ENCODE measurements around the gene SAA2.
"Not testable (repeated sequence)": the region's sequence is repeated elsewhere in the genome, so short reads cannot be mapped to it uniquely, and the experiment has no call there.

SAA2 gene

GRCh38 chr11:18282626-18283025 is 34.2 kb upstream of the SAA2 start:
- TF ChIP-seq, protein P1, sequence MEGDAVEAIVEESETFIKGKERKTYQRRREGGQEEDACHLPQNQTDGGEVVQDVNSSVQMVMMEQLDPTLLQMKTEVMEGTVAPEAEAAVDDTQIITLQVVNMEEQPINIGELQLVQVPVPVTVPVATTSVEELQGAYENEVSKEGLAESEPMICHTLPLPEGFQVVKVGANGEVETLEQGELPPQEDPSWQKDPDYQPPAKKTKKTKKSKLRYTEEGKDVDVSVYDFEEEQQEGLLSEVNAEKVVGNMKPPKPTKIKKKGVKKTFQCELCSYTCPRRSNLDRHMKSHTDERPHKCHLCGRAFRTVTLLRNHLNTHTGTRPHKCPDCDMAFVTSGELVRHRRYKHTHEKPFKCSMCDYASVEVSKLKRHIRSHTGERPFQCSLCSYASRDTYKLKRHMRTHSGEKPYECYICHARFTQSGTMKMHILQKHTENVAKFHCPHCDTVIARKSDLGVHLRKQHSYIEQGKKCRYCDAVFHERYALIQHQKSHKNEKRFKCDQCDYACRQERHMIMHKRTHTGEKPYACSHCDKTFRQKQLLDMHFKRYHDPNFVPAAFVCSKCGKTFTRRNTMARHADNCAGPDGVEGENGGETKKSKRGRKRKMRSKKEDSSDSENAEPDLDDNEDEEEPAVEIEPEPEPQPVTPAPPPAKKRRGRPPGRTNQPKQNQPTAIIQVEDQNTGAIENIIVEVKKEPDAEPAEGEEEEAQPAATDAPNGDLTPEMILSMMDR (IDR thresholded peaks at IDR 0.05; ENCODE audit: poor library complexity, severe bottlenecking): no peak
- no peak overlapping the region for H3K27ac ChIP-seq (ENCODE audit: poor library complexity, severe bottlenecking)
- no peaks in the 10 kb centered on the region for H3K27me3 ChIP-seq (ENCODE audit: insufficient read depth, poor library complexity, severe bottlenecking)
- DNase-seq (ENCODE audit: low spot score) (no peak), ATAC-seq (ENCODE audit: low read depth) (no peak)
- H3K4me3 ChIP-seq (ENCODE audit: severe bottlenecking): no peak overlapping the region
- no peaks in the 10 kb centered on the region for H3K4me1 ChIP-seq (ENCODE audit: insufficient read depth, poor library complexity, severe bottlenecking)
- peaks cover 75% of the 10 kb centered on the region for H3K36me3 ChIP-seq (ENCODE audit: low read depth)
- H3K9me3 ChIP-seq (ENCODE audit: severe bottlenecking): no peaks in the 10 kb centered on the region

DNA sequence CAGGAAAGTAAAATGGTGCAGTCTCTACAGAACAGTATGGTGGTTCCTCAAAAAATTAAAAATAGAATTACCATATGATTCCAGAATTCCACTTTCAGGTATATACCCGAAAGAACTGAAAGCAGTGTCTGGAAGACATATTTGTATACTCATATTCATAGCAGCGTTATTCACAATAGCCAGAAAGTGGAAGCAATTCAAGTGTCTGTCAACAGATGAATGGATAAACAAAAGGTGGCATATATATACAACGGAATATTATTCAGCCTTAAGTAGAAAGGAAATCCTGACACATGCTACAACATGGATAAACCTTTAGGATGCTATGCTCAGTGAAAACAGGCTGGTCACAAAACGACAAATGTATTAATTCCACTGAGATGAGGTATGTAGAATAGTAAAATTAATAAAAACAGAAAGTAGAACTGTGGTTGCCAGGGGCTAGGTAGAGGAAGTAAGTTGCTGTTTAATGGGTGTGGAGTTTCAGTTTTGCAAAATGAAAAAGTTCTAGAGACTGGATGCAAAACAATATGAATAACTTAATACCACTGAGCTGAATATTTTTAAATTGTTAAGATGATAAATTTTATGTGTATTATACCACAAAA is 32.1 kb upstream of the SAA2 start:
- Histone ChIP-seq H3K4me3 (ENCODE audit: severe bottlenecking) (no peak overlapping the region), H3K36me3 (ENCODE audit: low read depth) (peaks cover 54% of the 10 kb centered on the region), H3K27ac (ENCODE audit: poor library complexity, severe bottlenecking) (no peak overlapping the region), H3K27me3 (ENCODE audit: insufficient read depth, poor library complexity, severe bottlenecking) (no peaks in the 10 kb centered on the region), H3K4me1 (ENCODE audit: insufficient read depth, poor library complexity, severe bottlenecking) (no peaks in the 10 kb centered on the region), H3K9me3 (ENCODE audit: severe bottlenecking) (no peaks in the 10 kb centered on the region)
- TF ChIP-seq, protein P1 (IDR thresholded peaks at IDR 0.05; ENCODE audit: poor library complexity, severe bottlenecking): no peak
- DNase-seq (ENCODE audit: low spot score) (no peak), ATAC-seq (ENCODE audit: low read depth) (no peak)

DNA sequence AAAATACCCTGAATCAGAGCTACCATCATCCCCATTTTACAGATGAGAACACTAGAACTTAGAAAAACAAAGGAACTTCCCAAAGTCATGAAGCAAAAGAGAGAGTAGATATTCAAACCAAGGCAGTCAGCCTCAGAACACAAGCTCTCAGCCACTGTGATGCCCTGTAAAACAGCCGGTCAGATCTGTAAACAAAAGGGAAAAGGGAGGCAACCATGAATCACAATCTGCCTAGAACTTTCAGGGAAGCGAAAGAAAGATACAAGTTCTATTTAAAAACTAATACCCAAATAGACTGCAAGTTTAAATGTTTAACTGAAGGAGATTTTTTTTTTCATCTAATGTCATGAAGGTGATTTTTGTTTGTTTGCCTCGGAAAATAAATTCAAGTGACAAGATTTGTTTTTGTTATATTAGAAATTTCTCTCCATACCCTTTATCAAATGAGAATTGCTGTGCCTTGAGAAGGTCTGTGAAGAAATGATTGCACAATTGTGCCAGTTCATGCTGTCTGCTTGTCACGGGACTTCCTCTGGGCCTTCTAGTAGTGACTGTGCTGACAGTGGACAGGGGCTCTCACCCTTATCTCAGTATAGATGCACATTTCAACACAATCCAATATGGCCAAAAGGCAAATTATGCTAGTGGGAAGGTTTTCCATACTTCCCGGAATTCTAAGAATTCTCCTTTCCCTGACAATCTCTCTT is 29.2 kb upstream of the SAA2 start:
- DNase-seq (ENCODE audit: low spot score) (no peak), ATAC-seq (ENCODE audit: low read depth) (no peak)
- TF ChIP-seq, protein P1 (IDR thresholded peaks at IDR 0.05; ENCODE audit: poor library complexity, severe bottlenecking): no peak
- Histone ChIP-seq H3K36me3 (ENCODE audit: low read depth) (peaks cover 30% of the 10 kb centered on the region), H3K27ac (ENCODE audit: poor library complexity, severe bottlenecking) (no peak overlapping the region), H3K9me3 (ENCODE audit: severe bottlenecking) (no peaks in the 10 kb centered on the region), H3K27me3 (ENCODE audit: insufficient read depth, poor library complexity, severe bottlenecking) (no peaks in the 10 kb centered on the region), H3K4me1 (ENCODE audit: insufficient read depth, poor library complexity, severe bottlenecking) (no peaks in the 10 kb centered on the region), H3K4me3 (ENCODE audit: severe bottlenecking) (no peak overlapping the region)

DNA sequence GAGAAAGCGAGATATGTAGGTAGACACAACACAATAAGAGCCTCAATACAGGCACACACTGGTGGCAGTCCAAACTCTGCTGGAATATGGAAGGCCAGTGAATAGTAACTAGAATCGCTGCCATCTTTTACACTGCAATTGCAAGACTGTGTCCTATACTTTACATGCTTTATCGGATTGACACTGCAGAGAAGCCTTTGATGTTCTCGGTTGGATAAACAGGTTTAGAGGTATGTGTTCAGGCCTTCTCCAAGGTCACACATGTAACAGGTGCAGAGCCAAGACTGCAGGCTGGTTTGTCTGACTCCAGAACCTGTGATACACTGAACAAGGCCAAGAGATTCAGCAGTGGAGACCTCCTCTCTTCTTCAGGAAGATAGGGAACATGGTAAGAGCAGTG is 22.7 kb upstream of the SAA2 start:
- H3K9me3 ChIP-seq (ENCODE audit: severe bottlenecking): no peaks in the 10 kb centered on the region
- TF ChIP-seq, protein P1 (IDR thresholded peaks at IDR 0.05; ENCODE audit: poor library complexity, severe bottlenecking): no peak
- no peaks in the 10 kb centered on the region for H3K27me3 ChIP-seq (ENCODE audit: insufficient read depth, poor library complexity, severe bottlenecking)
- H3K27ac ChIP-seq (ENCODE audit: poor library complexity, severe bottlenecking): no peak overlapping the region
- no peak for DNase-seq (ENCODE audit: low spot score)
- no peaks in the 10 kb centered on the region for H3K36me3 ChIP-seq (ENCODE audit: low read depth)
- no peaks in the 10 kb centered on the region for H3K4me1 ChIP-seq (ENCODE audit: insufficient read depth, poor library complexity, severe bottlenecking)
- ATAC-seq (ENCODE audit: low read depth): no peak
- H3K4me3 ChIP-seq (ENCODE audit: severe bottlenecking): no peak overlapping the region

GRCh38 chr11:18270102-18270501 is 21.6 kb upstream of the SAA2 start:
- H3K4me1 ChIP-seq (ENCODE audit: insufficient read depth, poor library complexity, severe bottlenecking): peaks cover 6% of the 10 kb centered on the region
- DNase-seq (ENCODE audit: low spot score) (no peak), ATAC-seq (ENCODE audit: low read depth) (0 out of 3 replicates have a peak, but pooled peaks have one; percentile 9)
- no peak overlapping the region for H3K4me3 ChIP-seq (ENCODE audit: severe bottlenecking)
- no peaks in the 10 kb centered on the region for H3K27me3 ChIP-seq (ENCODE audit: insufficient read depth, poor library complexity, severe bottlenecking)
- TF ChIP-seq, protein P1 (IDR thresholded peaks at IDR 0.05; ENCODE audit: poor library complexity, severe bottlenecking): peak; percentile 12
- no peak overlapping the region for H3K27ac ChIP-seq (ENCODE audit: poor library complexity, severe bottlenecking)
- no peaks in the 10 kb centered on the region for H3K36me3 ChIP-seq (ENCODE audit: low read depth)
- no peaks in the 10 kb centered on the region for H3K9me3 ChIP-seq (ENCODE audit: severe bottlenecking)

DNA sequence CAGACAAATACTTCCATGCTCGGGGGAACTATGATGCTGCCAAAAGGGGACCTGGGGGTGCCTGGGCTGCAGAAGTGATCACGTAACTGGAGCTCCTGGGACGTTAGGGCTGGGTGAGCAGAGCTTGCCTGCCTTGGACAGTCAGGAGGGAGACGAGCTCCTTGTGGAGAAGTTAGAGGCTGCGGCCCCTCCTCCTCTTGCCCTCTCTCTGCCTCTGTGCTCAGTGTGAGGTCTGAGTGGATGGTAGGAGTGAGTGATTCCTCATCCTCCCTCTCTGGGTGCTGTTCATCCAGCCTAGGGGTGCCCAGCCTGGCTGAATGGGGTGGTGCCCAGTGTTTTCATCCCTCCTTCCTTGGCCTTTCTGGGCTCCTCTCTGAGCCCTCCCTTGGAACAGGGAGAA is 20.8 kb upstream of the SAA2 start:
- H3K4me1 ChIP-seq (ENCODE audit: insufficient read depth, poor library complexity, severe bottlenecking); H3K9me3 ChIP-seq (ENCODE audit: severe bottlenecking); H3K36me3 ChIP-seq (ENCODE audit: low read depth); DNase-seq (ENCODE audit: low spot score); H3K4me3 ChIP-seq (ENCODE audit: severe bottlenecking); H3K27ac ChIP-seq (ENCODE audit: poor library complexity, severe bottlenecking); H3K27me3 ChIP-seq (ENCODE audit: insufficient read depth, poor library complexity, severe bottlenecking); ATAC-seq (ENCODE audit: low read depth): not testable (repeated sequence)

All from RWPE2 (cell line).